GM23338 (cell line): ENCODE data around the gene SLC37A1. TPM values are rescaled to one million over a fixed set of nuclear protein-coding genes. Genes with fewer than 3 reads are reported as not detected.

Experiments
- ATAC-seq: fragments of 200-7000 bp; cut with Tn5 transposase; 3 replicates; pipeline ENCODE4 v1.9.1; 2020
- DNase-seq: peaks from one replicate; pipeline ENCODE4 v3.0.0-alpha.2; 2015; ENCODE audit warnings: low spot score
- H2AFZ ChIP-seq: fragments of 200-600 bp; sonication (generic); 2 replicates; pipeline ENCODE4 v1.8.0; 2016; ENCODE audit warnings: antibody characterized with exemption, mild to moderate bottlenecking, moderate library complexity
- H3F3A ChIP-seq: fragments of 200-600 bp; sonication (generic); replicated peaks from 2 replicates; pipeline ENCODE4 v1.8.0; 2017; ENCODE audit warnings: antibody characterized with exemption, mixed run types, low read depth
- H3K27ac ChIP-seq: fragments of 200-600 bp; sonication (generic); 2 replicates; pipeline ENCODE4 v1.6.1; 2016; ENCODE audit warnings: low read depth
- H3K27me3 ChIP-seq: fragments of 200-600 bp; sonication (generic); 2 replicates; pipeline ENCODE4 v1.8.0; 2016; ENCODE audit warnings: mild to moderate bottlenecking, mixed run types, moderate library complexity; ENCODE audit not compliant: insufficient read depth
- H3K36me3 ChIP-seq: fragments of 200-600 bp; sonication (generic); 2 replicates; pipeline ENCODE4 v1.8.0; 2016; ENCODE audit warnings: mild to moderate bottlenecking; ENCODE audit not compliant: insufficient read depth
- H3K4me1 ChIP-seq: fragments of 200-600 bp; sonication (generic); 2 replicates; pipeline ENCODE4 v1.8.0; 2016; ENCODE audit warnings: mild to moderate bottlenecking, moderate library complexity; ENCODE audit not compliant: insufficient read depth
- H3K4me2 ChIP-seq: fragments of 200-600 bp; sonication (generic); 2 replicates; pipeline ENCODE4 v1.7.1; 2017; ENCODE audit warnings: mixed run types
- H3K4me3 ChIP-seq: fragments of 200-600 bp; sonication (generic); 2 replicates; pipeline ENCODE4 v1.6.1; 2016; ENCODE audit warnings: mixed run types
- H3K79me2 ChIP-seq: fragments of 200-600 bp; sonication (generic); replicated peaks from 2 replicates; pipeline ENCODE4 v1.8.0; 2017; ENCODE audit warnings: mild to moderate bottlenecking; ENCODE audit not compliant: insufficient read depth
- H3K9me2 ChIP-seq: fragments of 200-600 bp; sonication (generic); 2 replicates; pipeline ENCODE4 v1.8.0; 2017; ENCODE audit not compliant: insufficient read depth
- H4K20me1 ChIP-seq: fragments of 200-600 bp; sonication (generic); replicated peaks from 2 replicates; pipeline ENCODE4 v1.8.0; 2017; ENCODE audit warnings: mild to moderate bottlenecking; ENCODE audit not compliant: insufficient read depth
- H3K27ac Mint-ChIP-seq: 2 replicates; pipeline ENCODE4 v1.8.0; 2020; ENCODE audit warnings: inconsistent platforms, mild to moderate bottlenecking, moderate library complexity, mixed read lengths
- H3K27me3 Mint-ChIP-seq: 3 replicates; pipeline ENCODE4 v1.8.0; 2022; ENCODE audit warnings: low read depth, mild to moderate bottlenecking, moderate library complexity, mixed read lengths, inconsistent platforms; ENCODE audit not compliant: insufficient read depth, poor library complexity
- H3K36me3 Mint-ChIP-seq: 3 replicates; pipeline ENCODE4 v1.8.0; 2021; ENCODE audit warnings: low read depth, mild to moderate bottlenecking, inconsistent platforms, moderate library complexity, mixed read lengths
- H3K4me1 Mint-ChIP-seq: 3 replicates; pipeline ENCODE4 v1.8.0; 2020; ENCODE audit warnings: mild to moderate bottlenecking, inconsistent platforms, mixed read lengths
- H3K4me3 Mint-ChIP-seq: 3 replicates; pipeline ENCODE4 v1.8.0; 2021; ENCODE audit warnings: moderate library complexity, mild to moderate bottlenecking, inconsistent platforms, mixed read lengths
- H3K9me3 Mint-ChIP-seq: 3 replicates; pipeline ENCODE4 v1.8.0; 2020; ENCODE audit warnings: moderate library complexity, mild to moderate bottlenecking, inconsistent platforms, mixed read lengths
- CREB1 ChIP-seq: fragments of 250-450 bp; sonication (Bioruptor Pico); IDR thresholded peaks from 2 replicates; pipeline ENCODE4 v1.5.0; 2020; ENCODE audit warnings: low read depth, mild to moderate bottlenecking, moderate library complexity
- CTCF ChIP-seq, 2 experiments: fragments of 200-600 bp in 1 of 2; sonication (generic) in 1 of 2; conservative IDR thresholded peaks; 2 replicates each; pipeline versions ENCODE4 v1.5.1 to v1.6.1; 2016 to 2017; ENCODE audit warnings: antibody characterized with exemption in 2 of 2, low read depth in 2 of 2, mild to moderate bottlenecking in 2 of 2, moderate library complexity in 1 of 2
- EZH2 ChIP-seq: fragments of 200-600 bp; sonication (generic); IDR thresholded peaks from one replicate; pipeline ENCODE4 v1.8.0; 2017; ENCODE audit warnings: antibody characterized with exemption, mild to moderate bottlenecking, low read depth; ENCODE audit not compliant: unreplicated experiment
- JUNB ChIP-seq: IDR thresholded peaks from one replicate; pipeline ENCODE4 v1.6.1; 2016; ENCODE audit warnings: antibody characterized with exemption; ENCODE audit not compliant: unreplicated experiment
- NANOG ChIP-seq: IDR thresholded peaks from 2 replicates; pipeline ENCODE4 v1.6.1; 2016; ENCODE audit warnings: antibody characterized with exemption, borderline replicate concordance
- POLR2AphosphoS5 ChIP-seq: IDR thresholded peaks from 2 replicates; pipeline ENCODE4 v1.6.1; 2016; ENCODE audit warnings: antibody characterized with exemption, low read depth
- STAT1 ChIP-seq: IDR thresholded peaks from one replicate; pipeline ENCODE4 v1.6.1; 2016; ENCODE audit warnings: antibody characterized with exemption; ENCODE audit not compliant: unreplicated experiment
- ZNF331 ChIP-seq: fragments of 250-450 bp; sonication (Bioruptor Pico); IDR thresholded peaks from 2 replicates; pipeline ENCODE4 v1.5.0; 2020; ENCODE audit warnings: low read depth, mild to moderate bottlenecking, moderate library complexity
- ZNF462 ChIP-seq: fragments of 250-450 bp; sonication (Bioruptor Pico); IDR thresholded peaks from 2 replicates; pipeline ENCODE4 v1.5.0; 2020; ENCODE audit warnings: mild to moderate bottlenecking, moderate library complexity
- polyA plus RNA-seq: library from polyadenylated mRNA; unstranded; fragments of >200 nt; fragmentation: Nextera tagmentation; extraction: Ambion mirVana; gene quantifications from 2 replicates; pipeline ENCODE4 v1.2.1, GENCODE V29; 2016
- total RNA-seq: library from RNA; depleted of rRNA; stranded (reverse); fragments of >200 nt; shearing (Covaris generic); gene quantifications from 2 replicates; pipeline ENCODE4 v1.2.3, GENCODE V29; 2014
- TF ChIP-seq, protein P1 (sequence below): IDR thresholded peaks from 2 replicates; pipeline ENCODE4 v1.6.1; 2016; ENCODE audit warnings: antibody characterized with exemption

SLC37A1 gene
- total and polyA plus RNA-seq, 2 experiments from 2014 or later, result 14.0 to 30.3 TPM

DNA sequence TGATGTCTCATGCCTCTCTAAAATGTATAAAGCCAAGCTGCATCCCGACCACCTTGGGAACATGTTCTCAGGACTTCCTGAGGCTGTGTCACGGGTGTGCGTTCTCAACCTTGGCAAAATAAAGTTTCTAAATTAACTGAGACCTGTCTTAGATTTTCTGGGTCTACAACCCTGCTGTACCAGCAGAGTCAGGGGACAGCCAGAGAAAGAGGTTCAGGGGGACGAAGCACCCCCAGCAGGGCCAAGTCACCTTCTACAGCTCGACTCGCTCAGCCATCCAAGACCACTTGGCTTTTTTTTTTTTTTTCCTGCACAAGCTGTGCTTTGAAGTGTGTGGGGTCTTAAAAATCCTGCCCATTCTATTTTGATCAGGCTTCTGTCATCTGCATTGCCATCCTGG is 111.3 kb downstream of the SLC37A1 start (continued):
- TF ChIP-seq CTCF (conservative IDR thresholded peaks at IDR 0.05; ENCODE audit: low read depth in 2 of 2), result no peak
- TF ChIP-seq EZH2, result no peak
- no peak for TF ChIP-seq NANOG
- no peak for TF ChIP-seq JUNB

- Histone ChIP-seq H3F3A (no peaks in the 10 kb centered on the region), H3K36me3 (no peaks in the 10 kb centered on the region), H3K27ac (no peak overlapping the region), H3K9me2 (no peaks in the 10 kb centered on the region), H3K4me3 (no peak overlapping the region), H4K20me1 (no peaks in the 10 kb centered on the region), H3K4me1 (no peaks in the 10 kb centered on the region; the same call in 1 of the 2 replicates), H3K27me3 (no peaks in the 10 kb centered on the region), H3K4me2 (no peak overlapping the region), H2AFZ (no peak overlapping the region), H3K79me2 (no peaks in the 10 kb centered on the region)
- peaks cover 7% of the 10 kb centered on the region for H3K4me1 Mint-ChIP-seq
- no peak for TF ChIP-seq ZNF331 (CRISPR knock-in tag)
- TF ChIP-seq CTCF (conservative IDR thresholded peaks at IDR 0.05; ENCODE audit: low read depth in 2 of 2), result no peak
- no peak for TF ChIP-seq STAT1
- no peak for TF ChIP-seq NANOG
- TF ChIP-seq, protein P1, sequence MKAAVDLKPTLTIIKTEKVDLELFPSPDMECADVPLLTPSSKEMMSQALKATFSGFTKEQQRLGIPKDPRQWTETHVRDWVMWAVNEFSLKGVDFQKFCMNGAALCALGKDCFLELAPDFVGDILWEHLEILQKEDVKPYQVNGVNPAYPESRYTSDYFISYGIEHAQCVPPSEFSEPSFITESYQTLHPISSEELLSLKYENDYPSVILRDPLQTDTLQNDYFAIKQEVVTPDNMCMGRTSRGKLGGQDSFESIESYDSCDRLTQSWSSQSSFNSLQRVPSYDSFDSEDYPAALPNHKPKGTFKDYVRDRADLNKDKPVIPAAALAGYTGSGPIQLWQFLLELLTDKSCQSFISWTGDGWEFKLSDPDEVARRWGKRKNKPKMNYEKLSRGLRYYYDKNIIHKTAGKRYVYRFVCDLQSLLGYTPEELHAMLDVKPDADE, result no peak
- no peak for TF ChIP-seq CREB1 (CRISPR knock-in tag)
- no peak for TF ChIP-seq POLR2AphosphoS5
- no peak for TF ChIP-seq JUNB
- no peak for TF ChIP-seq ZNF462 (CRISPR knock-in tag)
- no peak for ATAC-seq
- H3K27me3 Mint-ChIP-seq, result peaks cover 7% of the 10 kb centered on the region
- no peaks in the 10 kb centered on the region for H3K36me3 Mint-ChIP-seq
- DNase-seq, result no peak
- no peaks in the 10 kb centered on the region for H3K9me3 Mint-ChIP-seq
- no peak overlapping the region for H3K4me3 Mint-ChIP-seq
- H3K27ac Mint-ChIP-seq, result no peak overlapping the region
Measured at GRCh38 chr21:42626171-42626570, 112.5 kb downstream of the SLC37A1 start.
